Fibroblast of the aortic adventitia (primary cell): Measurements from ENCODE around the gene SEC14L1. TPM values are rescaled to one million over a fixed set of nuclear protein-coding genes. Genes with fewer than 3 reads are reported as not detected.

Experiments used
- DNase-seq: peaks from one replicate; pipeline ENCODE4 v3.0.0-alpha.2; 2010; ENCODE audit warnings: low read depth
- H3K4me3 ChIP-seq: 2 replicates; pipeline ENCODE4 v1.5.1; 2011; ENCODE audit warnings: low read depth, mild to moderate bottlenecking, control low read depth, low read length, moderate library complexity
- total RNA-seq: library from RNA; depleted of rRNA; stranded (reverse); fragments of >200 nt; gene quantifications from 2 replicates; pipeline ENCODE4 v1.2.3, GENCODE V29; 2012; ENCODE audit warnings: low replicate concordance
- TF ChIP-seq, protein P1 (sequence below): IDR thresholded peaks from 2 replicates; pipeline ENCODE4 v1.5.1; 2011; ENCODE audit warnings: mild to moderate bottlenecking, low read length, control low read depth, inconsistent platforms; ENCODE audit not compliant: insufficient read depth

SEC14L1 gene
- total RNA-seq, 1 donor: 34.3 TPM

DNA sequence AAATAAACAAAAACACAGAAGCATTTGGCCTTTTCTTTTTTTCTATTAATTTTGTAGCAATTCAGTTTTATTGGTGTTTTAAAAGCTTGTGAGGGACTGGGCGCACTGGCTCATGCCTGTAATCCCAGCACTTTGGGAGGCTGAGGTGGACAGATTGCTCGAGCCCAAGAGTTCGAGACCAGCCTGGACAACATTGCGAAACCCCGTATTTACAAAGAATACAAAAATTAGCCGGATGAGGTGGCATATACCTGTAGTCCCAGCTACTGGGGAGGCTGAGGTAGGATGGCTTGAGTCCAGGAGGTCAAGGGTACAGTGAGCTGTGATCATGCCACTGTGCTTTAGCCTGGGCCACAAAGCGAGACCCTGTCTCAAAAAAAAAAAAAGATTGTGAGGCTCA lies 53.4 kb downstream of the SEC14L1 start:
- DNase-seq: no peak
- TF ChIP-seq, protein P1, sequence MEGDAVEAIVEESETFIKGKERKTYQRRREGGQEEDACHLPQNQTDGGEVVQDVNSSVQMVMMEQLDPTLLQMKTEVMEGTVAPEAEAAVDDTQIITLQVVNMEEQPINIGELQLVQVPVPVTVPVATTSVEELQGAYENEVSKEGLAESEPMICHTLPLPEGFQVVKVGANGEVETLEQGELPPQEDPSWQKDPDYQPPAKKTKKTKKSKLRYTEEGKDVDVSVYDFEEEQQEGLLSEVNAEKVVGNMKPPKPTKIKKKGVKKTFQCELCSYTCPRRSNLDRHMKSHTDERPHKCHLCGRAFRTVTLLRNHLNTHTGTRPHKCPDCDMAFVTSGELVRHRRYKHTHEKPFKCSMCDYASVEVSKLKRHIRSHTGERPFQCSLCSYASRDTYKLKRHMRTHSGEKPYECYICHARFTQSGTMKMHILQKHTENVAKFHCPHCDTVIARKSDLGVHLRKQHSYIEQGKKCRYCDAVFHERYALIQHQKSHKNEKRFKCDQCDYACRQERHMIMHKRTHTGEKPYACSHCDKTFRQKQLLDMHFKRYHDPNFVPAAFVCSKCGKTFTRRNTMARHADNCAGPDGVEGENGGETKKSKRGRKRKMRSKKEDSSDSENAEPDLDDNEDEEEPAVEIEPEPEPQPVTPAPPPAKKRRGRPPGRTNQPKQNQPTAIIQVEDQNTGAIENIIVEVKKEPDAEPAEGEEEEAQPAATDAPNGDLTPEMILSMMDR: no peak
- no peak overlapping the region for H3K4me3 ChIP-seq

DNA sequence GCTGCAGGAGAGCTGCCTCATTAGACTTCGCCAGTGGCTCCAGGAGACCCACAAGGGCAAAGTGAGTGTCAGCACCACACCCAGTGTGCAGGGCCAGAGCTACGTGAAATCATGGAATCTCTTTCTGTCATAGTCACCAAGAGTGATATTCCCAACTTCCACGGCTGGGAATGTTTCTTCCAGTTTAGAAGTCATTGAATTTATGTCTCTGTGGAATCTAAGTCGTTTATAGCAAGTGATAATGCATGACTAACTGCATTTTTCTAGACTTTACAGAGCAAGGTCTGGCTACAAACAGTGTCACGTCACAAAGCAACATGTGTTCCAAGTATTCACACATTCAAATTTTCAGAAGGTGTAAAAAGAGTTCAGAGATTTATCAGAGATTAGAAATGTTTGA lies 55.5 kb downstream of the SEC14L1 start:
- DNase-seq: peak; percentile 42
- TF ChIP-seq, protein P1: no peak
- H3K4me3 ChIP-seq: no peak overlapping the region

DNA sequence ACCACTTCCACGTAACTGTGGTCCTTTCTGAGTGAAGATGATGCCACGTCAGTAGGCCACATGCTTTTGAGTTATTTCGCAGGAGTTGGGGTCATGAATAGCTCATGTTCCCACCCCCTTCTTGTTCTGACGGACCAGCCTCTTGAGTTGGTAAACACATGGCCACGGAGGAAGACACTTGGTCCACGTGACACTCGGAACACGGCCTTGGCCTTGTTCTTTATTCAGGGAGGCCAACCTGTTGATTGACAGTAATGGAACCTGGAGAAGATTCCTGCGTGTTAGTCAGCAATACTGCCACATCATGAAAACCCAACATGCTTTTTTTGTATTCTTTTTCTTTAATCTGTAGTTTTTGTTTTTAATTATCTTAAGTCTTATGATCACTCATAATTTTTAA lies 56.3 kb downstream of the SEC14L1 start:
- TF ChIP-seq, protein P1: no peak
- no peak overlapping the region for H3K4me3 ChIP-seq

DNA sequence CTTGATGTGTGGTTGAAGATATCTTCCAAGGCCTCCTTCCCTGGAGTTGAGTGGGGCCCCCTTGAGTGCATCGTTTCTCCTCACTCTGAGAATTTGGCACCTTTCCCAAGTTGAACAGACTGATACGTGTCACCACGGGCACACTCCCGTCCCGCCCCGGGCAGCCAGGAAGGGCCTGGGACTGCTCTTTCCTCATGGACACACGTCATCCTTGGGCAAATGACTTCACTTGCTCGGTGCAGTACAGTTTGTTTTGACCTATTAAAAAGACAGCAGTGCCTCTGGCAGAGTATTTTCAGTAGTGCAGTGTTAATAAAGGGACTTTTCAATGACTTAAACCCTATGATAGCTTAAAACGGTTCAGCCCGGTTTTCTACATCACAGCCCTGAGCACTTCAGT lies 59.9 kb downstream of the SEC14L1 start:
- TF ChIP-seq, protein P1: no peak
- H3K4me3 ChIP-seq: no peak overlapping the region
- DNase-seq: no peak

More for the DNA sequence above, 56.3 kb downstream of the SEC14L1 start:
- no peak for DNase-seq

DNA sequence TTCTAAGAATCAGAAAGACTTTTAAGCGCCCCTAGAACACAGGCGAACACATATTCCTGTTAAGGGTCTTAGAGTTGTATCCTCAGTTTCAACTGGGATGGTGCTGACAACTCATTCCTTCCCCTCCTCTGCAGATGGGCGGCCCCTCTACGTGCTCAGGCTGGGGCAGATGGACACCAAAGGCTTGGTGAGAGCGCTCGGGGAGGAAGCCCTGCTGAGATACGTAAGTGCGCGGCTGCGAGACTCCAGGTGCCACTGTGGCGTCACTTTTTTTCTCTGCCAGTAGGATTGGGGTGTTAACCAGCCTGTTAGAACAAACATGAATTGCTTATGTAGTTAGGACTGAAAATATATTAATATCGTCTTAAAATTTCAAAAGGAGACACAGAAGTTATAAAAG lies 62.7 kb downstream of the SEC14L1 start:
- TF ChIP-seq, protein P1: no peak
- DNase-seq: no peak
- H3K4me3 ChIP-seq: no peak overlapping the region

DNA sequence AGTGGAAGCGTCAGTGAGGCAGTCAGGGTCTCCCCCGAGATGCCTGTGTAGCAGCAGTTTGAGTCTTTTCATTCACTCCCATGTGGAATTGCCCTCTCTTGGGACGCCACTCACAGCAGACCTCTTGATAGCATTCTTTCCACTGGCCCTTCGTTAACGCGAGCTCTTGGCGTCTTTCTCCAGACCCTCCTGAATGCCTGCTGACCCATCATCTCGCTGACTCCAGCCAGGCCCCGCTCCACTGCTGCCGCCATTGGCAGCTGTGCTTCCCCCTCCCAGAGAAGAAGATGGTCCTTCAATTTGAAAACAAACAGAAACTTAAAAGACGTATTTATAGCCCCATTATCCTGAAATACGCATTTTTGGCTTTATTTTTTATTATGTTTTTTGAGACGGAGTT lies 63.1 kb downstream of the SEC14L1 start:
- TF ChIP-seq, protein P1: no peak
- DNase-seq: no peak
- no peak overlapping the region for H3K4me3 ChIP-seq

DNA sequence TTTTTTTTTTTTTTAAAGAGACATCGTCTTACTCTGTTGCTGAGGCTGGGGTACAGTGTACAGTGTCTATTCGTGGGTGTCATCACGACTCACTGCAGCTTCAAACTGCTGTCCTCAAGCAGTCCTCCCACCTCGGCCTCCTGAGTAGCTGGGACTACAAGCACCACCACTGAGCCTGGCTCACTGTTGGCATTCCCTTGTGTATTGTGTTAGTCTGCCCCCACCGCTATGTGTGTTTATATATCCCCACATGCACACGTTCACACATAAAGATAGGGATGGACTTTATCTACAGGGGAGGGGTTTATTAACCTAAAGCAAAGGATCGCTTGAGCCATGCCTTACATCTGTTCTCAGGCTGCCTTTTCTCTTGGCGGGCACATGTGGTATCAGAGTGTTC lies 63.8 kb downstream of the SEC14L1 start:
- H3K4me3 ChIP-seq: no peak overlapping the region
- TF ChIP-seq, protein P1: no peak

More for the DNA sequence above, 63.8 kb downstream of the SEC14L1 start:
- DNase-seq: no peak
